ENCODE results near the gene XAGE1B. TPM values are rescaled to one million over a fixed set of nuclear protein-coding genes. Genes with fewer than 3 reads are reported as not detected.
"Not testable (repeated sequence)": the region's sequence is repeated elsewhere in the genome, so short reads cannot be mapped to it uniquely, and the experiment has no call there.

The XAGE1B gene
- total RNA-seq, 4 donors from 2014 or later, result not detected

GRCh38 chrX:52507331-52507730, 9.5 kb downstream of the XAGE1B start:
- no peaks in the 10 kb centered on the region for H3K27me3 ChIP-seq
- H3K9me3 ChIP-seq, result no peaks in the 10 kb centered on the region
- intact Hi-C loops (cut with DNase I; ENCODE audit: low total_unique reads), result no loop called here
- TF ChIP-seq, protein P1, sequence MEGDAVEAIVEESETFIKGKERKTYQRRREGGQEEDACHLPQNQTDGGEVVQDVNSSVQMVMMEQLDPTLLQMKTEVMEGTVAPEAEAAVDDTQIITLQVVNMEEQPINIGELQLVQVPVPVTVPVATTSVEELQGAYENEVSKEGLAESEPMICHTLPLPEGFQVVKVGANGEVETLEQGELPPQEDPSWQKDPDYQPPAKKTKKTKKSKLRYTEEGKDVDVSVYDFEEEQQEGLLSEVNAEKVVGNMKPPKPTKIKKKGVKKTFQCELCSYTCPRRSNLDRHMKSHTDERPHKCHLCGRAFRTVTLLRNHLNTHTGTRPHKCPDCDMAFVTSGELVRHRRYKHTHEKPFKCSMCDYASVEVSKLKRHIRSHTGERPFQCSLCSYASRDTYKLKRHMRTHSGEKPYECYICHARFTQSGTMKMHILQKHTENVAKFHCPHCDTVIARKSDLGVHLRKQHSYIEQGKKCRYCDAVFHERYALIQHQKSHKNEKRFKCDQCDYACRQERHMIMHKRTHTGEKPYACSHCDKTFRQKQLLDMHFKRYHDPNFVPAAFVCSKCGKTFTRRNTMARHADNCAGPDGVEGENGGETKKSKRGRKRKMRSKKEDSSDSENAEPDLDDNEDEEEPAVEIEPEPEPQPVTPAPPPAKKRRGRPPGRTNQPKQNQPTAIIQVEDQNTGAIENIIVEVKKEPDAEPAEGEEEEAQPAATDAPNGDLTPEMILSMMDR (IDR thresholded peaks at IDR 0.05), result no peak
- TF ChIP-seq POLR2A (IDR thresholded peaks at IDR 0.05), result no peak
- H3K36me3 ChIP-seq, result no peaks in the 10 kb centered on the region
- no peak for DNase-seq
- no peak overlapping the region for H3K27ac ChIP-seq
- H3K4me1 ChIP-seq, result no peaks in the 10 kb centered on the region
- H3K4me3 ChIP-seq, result no peak overlapping the region

DNA sequence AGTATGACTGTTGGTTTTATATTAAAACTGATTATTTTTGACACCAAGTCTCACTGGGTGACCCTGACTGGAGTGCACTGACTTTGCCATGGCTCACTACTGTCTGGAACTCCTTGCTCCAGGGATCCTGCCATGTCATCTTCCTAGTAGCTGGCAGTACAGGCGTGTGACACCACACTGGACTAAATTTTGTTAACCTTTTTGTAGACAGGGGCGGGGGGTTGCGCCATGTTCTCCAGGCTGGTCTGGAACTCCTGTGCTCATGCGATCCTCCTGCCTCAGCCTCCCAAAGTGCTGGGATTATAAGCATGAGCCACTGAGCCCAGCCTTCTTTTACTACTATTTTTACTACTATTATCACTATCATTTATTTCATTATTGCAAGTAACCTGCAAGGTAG, 12.3 kb downstream of the XAGE1B start:
- H3K27me3 ChIP-seq, result no peaks in the 10 kb centered on the region
- no peak overlapping the region for H3K4me3 ChIP-seq
- TF ChIP-seq, protein P1 (IDR thresholded peaks at IDR 0.05), result no peak
- TF ChIP-seq POLR2A (IDR thresholded peaks at IDR 0.05), result no peak
- no peaks in the 10 kb centered on the region for H3K36me3 ChIP-seq
- H3K4me1 ChIP-seq, result no peaks in the 10 kb centered on the region
- intact Hi-C loops (cut with DNase I; ENCODE audit: low total_unique reads), result no loop called here
- DNase-seq, result no peak
- H3K9me3 ChIP-seq, result no peaks in the 10 kb centered on the region
- H3K27ac ChIP-seq, result no peak overlapping the region

- H3K27me3 ChIP-seq; H3K9me3 ChIP-seq; intact Hi-C loops (cut with DNase I; ENCODE audit: low total_unique reads); H3K4me3 ChIP-seq; H3K4me1 ChIP-seq; H3K36me3 ChIP-seq; DNase-seq; H3K27ac ChIP-seq: not testable (repeated sequence)
These were observed 15.5 kb downstream of the XAGE1B start for GRCh38 chrX:52501362-52501761.

DNA sequence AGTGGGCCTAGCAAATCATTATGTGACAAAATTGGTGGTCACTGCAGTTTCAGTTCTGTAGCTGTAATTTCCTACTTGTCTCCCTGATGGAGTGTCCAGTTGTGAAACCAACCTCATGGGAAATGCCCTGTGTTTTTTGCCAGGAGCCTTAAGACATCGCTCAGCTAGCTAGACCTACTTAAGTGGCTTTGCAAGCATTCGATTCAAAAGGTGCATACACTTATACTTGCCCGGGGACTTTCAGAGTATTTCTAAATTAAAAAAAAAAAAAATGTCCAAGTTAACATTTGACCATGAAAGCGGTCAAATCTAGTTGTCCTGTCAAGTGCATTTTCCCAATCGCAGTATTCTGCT, 20.5 kb downstream of the XAGE1B start:
- H3K36me3 ChIP-seq; H3K9me3 ChIP-seq; H3K4me3 ChIP-seq; H3K27ac ChIP-seq; H3K4me1 ChIP-seq; DNase-seq; H3K27me3 ChIP-seq; intact Hi-C loops (cut with DNase I; ENCODE audit: low total_unique reads): not testable (repeated sequence)

GRCh38 chrX:52495545-52496418, 21.1 kb downstream of the XAGE1B start, which contains the start of gene XAGE1A:
Gene XAGE1A (plus strand): TSS chrX:52495808. CDS start chrX:52497362, 1,554 bp downstream.
- H3K27ac ChIP-seq; DNase-seq; intact Hi-C loops (cut with DNase I; ENCODE audit: low total_unique reads); H3K4me1 ChIP-seq; H3K9me3 ChIP-seq; H3K4me3 ChIP-seq; H3K36me3 ChIP-seq; H3K27me3 ChIP-seq: not testable (repeated sequence)

GRCh38 chrX:52471301-52471700, 45.6 kb downstream of the XAGE1B start:
- DNase-seq; H3K27ac ChIP-seq; H3K27me3 ChIP-seq; H3K36me3 ChIP-seq; H3K4me1 ChIP-seq; H3K9me3 ChIP-seq; intact Hi-C loops (cut with DNase I; ENCODE audit: low total_unique reads); H3K4me3 ChIP-seq: not testable (repeated sequence)

Small RNA genes lying within 50 kb of the gene (small RNA-seq; reads per million reads assigned to genes)
- gene BX510359.8 (not detected), gene RBM22P7 (not detected)

Other genes starting within 250 kb of the XAGE1B start
- gene XAGE2, start 148.0 kb downstream of the XAGE1B start, total RNA-seq, result not detected
- gene XAGE1A, start 21.3 kb downstream of the XAGE1B start, total RNA-seq, result not detected
- not detected for gene SSX7, start 137.8 kb upstream of the XAGE1B start, total RNA-seq
- gene SSX2, start 190.1 kb upstream of the XAGE1B start, total RNA-seq, result not detected
- gene SSX2B, start 234.2 kb upstream of the XAGE1B start, total RNA-seq, result not detected